ENCODE results near the gene LRPPRC. TPM values are rescaled to one million over a fixed set of nuclear protein-coding genes. Genes with fewer than 3 reads are reported as not detected.
A peak's percentile ranks its signal among the peaks of the same experiment; 100 is the strongest.

LRPPRC gene
- polyA plus RNA-seq, 4 donors = 100 to 122 (median 113) TPM

DNA sequence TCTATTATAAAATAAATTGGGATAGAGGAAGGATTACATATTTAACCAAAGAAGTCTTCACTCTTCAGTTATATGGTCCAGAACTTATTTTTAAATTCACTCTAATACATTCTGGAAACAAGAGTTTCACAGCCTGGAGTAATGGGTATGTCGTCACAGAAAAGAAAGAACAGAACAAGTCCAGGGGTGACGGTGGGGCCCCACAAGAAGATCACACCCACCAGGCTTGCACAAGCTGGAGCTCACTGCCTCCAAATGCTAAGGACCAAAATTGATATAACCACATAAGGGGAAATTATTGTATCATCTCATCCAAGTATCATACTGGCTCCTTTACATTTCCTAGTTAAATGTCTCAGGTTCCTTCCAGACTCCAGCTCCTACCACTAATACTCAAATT is 11.3 kb downstream of the LRPPRC start:
- DNase-seq (ENCODE audit: low read depth in 4 of 4, low spot score in 2 of 4) = no peak

DNA sequence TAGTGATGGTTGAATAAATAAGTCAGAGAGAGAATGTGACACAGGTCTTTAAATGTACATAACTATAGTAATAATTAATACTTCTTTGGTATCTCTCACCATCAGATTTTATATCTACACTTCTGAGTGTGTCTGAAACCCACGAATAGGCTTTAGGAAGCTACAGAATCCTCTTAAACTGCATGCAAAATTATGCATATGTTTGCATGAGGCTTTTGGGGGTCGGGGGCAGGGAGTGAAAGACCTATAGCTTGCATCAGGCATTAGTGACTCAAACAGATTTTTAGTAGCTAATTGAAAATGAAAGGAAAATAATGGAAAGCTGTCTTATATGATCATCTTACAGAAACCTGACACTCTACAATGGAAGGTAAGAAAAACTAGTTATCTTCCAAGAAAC is 14.9 kb downstream of the LRPPRC start:
- no peak for DNase-seq (ENCODE audit: low read depth in 4 of 4, low spot score in 2 of 4)

DNA sequence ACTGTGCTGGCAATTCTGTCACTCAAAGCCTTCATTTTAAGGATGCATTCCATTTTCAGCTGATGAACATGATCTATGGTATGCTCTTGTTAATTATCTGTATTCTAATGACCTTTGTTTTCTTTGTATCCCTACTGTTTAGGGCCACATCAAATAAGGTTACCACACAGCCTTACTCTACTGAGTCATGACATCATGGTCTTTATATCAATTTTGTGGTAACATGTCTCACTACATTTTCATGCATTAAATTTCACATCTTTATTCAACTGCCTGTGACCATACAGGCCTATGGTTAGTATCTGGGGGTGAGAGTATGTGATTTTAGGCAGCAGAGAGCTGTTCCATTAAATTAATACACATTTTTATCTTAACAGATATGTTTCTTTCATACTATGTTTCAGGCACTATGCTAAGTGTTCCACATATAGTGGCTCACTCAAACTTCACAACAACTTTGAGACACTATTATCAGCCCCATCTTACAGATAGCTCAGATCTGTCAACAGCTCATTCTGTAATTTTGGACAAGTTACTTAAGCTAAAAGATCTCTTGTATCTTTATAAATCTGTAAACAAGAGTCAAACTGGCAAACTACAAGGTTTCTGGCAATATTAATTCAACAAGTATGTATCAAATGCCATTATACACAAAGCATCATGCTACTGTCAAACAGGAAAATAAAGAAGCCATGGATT is 18.0 kb downstream of the LRPPRC start:
- no peak for DNase-seq (ENCODE audit: low read depth in 4 of 4, low spot score in 2 of 4)

DNA sequence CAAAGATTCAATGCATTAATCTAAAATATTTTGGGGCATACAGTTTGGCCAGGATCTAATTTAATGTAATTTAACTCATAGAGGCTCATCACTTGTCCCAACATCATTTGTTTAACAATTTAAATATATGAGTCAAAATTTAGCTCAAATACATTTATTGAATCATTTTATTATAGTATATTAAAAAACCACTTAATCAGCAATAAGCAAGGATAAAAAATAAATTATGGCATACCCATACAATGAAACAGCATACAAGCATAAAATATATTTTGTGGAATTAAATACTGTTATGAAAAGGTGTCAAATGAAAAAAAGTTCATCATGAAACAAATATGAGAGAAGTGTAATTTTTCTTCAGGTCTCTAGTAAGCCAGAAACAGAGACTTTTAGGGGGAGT is 34.9 kb downstream of the LRPPRC start:
- DNase-seq (ENCODE audit: low read depth in 4 of 4, low spot score in 2 of 4) = no peak

DNA sequence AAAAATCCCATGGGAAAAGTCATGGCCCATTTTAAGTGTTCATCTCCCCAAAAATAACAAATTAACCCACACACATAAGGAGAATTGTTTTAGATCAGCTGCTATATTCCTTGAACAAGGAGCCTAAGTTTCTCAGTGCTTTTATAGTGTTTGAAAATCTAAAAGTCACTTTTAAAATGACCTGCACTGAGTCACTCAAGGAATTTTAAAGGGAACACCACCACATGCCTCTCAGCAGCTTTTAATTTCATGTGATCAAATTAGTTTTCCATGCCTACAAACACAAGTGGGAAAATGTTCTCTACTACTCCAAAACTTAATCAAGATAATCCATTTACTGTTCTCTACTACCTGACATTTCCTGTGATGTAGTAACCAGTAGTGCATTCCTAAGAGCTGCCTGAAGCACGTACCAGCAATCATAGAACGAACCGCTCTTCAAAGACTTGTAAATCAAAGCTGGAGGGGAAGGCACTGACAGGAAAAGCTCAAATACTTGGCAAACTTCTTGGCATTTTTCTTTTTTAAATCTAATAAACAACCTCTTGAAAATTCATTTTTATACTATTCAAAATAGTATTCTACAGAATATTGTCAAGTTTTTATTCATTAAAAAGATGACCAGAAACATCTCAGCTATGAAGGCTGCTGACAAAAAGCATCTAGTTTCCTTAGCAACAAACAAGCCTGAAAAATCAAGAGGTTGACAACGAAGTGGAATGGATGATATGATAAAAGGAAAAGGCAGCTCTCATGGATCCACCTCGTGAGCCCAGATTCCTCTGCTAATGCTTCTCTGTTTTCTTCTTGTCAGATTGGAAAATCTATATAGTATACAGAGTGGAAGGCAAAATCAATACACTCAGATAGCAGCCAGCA is 37.2 kb downstream of the LRPPRC start:
- no peak for DNase-seq (ENCODE audit: low read depth in 4 of 4, low spot score in 2 of 4)

DNA sequence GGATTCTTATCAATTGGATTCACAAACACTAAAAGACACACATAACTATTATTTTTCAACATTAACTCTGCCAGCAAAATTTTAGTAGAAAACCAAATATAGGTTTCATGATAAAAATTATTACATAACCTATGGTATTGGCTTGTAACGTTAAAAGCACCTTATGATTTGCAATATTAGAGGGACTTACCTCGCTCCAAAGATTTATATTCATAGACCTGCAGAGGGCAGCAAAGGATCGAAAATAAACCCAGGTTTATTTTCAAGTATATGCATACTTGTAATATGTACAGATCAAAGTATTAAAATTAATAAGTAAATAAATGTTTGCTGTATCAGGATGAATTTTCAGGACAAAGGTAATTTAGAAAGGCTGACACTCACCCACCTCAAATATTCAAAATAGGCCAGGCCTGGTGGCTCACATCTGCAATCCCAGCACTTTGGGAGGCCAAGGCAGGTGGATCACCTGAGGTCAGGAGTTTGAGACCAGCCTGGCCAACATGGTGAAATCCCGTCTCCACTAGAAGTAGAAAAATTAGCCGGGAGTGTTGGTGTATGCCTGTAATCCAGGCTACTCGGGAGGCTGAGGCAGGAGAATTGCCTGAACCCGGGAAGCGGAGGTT is 45.3 kb downstream of the LRPPRC start:
- DNase-seq (ENCODE audit: low read depth in 4 of 4, low spot score in 2 of 4) = peak in 1 of 4 donors; percentile 8

DNA sequence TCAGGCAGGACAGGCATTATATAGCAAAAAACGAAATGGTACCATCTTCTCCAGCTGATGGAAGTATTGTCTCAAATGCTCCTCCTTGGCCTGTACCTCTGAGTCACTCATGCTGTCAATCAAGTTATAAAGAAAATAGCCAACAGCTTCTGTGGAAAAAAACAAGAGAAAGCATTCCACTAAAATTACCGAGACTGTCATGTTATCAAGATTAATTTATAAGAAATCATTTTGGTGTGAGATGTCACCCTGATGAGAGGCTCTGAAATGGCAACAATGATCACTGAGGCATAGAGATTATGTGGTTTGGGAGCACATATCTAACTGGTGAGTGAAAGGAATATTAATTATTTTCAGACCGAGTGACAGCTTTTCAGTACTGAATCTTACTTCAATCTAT is 47.4 kb downstream of the LRPPRC start:
- DNase-seq (ENCODE audit: low read depth in 4 of 4, low spot score in 2 of 4) = no peak

DNA sequence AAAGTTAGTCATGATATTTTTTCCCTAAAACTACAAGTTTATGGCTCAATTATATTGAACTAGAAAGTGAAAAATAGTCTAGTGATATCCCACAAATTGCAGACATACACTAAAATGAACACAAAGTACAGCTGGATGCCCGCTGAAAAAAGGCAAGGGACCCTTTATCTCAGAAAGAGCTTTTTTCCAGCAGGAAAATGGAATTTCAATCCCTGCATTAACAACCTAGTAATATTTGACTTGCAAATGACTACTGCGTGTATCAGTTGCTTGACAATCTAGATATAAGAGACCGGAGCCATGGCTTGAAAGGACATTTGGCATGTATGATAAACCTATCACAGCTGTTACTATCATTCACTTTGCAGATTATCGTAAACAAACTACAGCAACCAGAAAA is 49.1 kb downstream of the LRPPRC start:
- DNase-seq (ENCODE audit: low read depth in 4 of 4, low spot score in 2 of 4) = no peak

DNA sequence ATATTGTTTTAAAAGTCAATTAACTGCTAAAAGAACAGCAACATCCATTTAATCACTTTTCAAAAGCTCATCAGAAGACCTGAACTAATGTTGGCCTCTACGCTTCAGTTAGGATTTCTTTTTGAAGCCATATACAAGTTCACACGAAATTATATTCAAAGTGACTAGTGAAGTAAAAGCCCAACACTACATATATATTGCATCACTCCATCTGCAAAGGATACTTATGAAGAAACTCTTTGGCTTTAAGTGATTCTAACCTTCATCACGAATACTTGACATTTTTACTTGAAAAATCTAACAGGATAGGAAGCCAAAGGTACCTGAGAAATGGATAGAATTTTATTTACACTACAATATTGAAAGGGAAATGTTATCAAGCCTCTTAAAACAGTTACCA is 50.4 kb downstream of the LRPPRC start:
- no peak for DNase-seq (ENCODE audit: low read depth in 4 of 4, low spot score in 2 of 4)

DNA sequence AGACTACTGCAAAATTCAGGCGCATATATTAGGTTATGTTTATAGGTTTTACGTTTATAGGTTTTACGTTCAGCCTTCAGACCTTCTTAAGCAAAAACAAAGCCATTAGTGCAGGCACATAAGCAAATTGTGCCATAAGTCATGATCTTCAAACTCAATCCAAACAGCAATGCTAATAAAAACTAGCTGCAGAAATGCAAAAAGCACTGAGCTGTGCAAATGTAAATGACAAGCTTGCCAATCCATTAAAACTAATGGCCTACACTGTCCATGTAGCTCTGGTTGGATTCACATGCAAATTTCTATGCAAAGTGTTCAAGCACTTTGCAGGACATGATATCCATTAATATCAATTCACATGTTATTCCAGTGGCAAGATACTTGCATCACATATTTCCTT is 50.9 kb downstream of the LRPPRC start:
- no peak for DNase-seq (ENCODE audit: low read depth in 4 of 4, low spot score in 2 of 4)

DNA sequence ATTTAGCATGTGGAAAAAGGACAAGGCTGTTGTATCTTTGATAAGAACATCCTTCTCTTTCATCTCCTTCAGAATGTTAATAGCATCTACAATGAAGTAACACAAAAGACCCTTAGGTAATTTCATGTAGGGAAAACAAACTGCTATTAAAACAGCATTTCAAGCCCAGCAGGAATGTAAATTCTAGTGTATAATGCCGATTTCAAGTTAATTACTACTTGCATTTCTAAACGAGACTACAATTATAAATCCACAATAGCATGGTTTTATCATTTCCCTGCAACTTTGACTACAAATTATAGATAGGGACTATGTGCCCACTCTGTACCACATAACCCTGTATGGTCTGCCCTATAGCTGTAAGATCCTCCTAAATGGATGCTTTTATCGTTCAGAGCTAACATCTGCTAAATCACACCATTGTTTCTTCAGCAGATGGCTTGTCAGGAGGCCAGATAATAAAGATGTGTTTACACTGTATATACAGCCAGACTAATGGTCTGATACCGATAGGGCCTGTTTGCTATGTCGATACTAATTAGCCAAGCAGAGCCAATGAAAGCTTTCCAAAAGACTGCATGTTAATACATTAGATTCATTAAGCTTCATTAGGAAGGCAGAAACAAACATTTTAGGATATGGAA is 51.9 kb downstream of the LRPPRC start:
- no peak for DNase-seq (ENCODE audit: low read depth in 4 of 4, low spot score in 2 of 4)

DNA sequence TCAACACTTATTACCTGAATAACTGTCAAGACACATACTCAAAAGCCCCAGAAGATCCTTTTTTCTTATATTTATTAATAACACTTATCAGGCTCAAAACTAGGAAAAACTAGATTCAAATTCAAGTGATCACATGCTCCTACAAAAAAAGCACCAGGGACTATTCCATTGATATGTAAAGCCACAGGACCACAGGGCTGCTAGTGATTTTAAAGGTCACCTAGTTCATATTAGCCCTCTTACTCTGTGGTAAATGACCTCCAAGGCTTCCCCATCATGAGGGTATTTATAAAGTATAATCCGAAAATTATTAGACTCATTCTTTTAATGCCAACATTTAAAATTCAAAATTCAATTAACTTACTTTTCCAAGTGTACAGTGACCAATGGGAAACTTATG is 52.5 kb downstream of the LRPPRC start:
- no peak for DNase-seq (ENCODE audit: low read depth in 4 of 4, low spot score in 2 of 4)

DNA sequence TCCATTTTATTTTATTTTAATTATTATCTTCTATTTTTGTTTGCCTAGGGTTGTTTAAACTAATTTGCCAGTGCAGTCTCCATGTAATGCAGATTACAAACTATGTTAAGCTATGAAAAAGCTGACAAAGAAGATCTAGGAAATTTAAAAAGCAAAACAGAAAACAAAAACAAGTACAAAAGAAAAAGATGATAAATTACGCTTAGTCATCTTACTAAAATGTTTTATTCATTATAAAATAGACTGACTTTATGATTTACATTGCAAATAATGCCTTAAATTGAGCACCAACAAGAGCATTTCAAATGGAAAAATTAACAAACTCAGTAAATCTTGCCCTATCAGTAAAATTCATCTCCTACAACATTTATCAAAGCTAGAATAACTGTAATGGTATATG is 52.9 kb downstream of the LRPPRC start:
- no peak for DNase-seq (ENCODE audit: low read depth in 4 of 4, low spot score in 2 of 4)

DNA sequence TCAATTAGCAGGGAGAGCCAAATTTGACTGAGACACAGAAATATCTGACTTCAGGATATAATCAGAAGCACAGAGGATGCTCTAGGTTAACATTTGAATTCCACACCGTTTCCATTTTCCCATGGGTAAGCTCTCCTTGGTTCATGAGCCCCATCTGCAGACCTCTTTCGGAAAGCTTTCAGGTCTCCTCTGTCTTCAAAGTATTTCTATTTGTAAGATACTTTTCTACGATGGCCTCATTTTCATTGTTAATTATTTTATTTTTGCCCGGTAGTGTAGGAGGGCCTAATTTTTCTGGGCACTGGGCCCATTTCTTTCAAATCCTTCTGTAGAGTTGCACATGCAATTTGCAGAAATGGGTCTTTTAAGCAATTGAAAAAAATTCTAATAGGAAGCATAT is 53.8 kb downstream of the LRPPRC start:
- no peak for DNase-seq (ENCODE audit: low read depth in 4 of 4, low spot score in 2 of 4)

DNA sequence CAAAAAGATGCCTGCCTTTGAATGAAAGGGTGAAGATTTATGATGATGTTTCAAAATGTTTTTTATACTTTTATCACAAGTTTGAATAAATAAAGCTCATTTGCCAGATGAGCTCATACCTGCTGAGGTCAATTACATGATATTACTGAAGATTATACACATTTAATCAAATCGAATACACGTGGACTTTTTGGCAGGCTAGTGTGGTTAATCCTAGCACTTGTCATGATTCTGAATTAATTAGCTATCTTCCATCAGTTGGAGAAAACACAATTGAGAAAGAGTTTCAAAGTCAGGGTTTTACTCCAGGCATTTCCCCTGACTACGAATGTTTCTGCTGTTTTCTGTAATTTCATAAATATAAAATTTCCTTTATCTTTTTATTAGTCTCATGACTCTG is 54.4 kb downstream of the LRPPRC start:
- DNase-seq (ENCODE audit: low read depth in 4 of 4, low spot score in 2 of 4) = no peak

DNA sequence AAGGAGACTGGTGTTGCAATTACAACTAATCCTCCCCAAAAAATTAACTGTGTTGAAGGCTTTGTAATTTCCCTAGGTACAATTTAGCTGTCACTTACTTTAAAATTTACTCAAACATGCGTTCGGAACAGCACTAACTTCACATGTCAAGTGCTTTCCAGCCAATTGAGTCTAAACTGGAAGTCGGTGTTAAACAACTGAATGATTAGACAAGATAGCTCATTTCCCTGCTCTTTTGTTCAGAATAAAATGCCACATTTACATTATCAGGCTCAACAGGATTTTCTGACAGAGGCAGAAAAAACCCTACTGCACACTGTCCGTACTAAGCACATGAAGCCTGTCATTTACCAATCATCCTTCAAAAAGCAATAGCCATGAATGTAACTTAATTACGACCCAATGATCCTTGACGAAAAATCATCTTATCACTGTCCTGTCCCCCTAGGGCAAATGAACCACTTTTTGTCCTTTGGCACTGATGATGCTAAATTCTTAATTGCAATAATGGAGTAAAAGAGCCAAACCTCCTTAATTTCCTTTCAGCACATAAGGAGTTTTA is 56.0 kb downstream of the LRPPRC start:
- no peak for DNase-seq (ENCODE audit: low read depth in 4 of 4, low spot score in 2 of 4)

DNA sequence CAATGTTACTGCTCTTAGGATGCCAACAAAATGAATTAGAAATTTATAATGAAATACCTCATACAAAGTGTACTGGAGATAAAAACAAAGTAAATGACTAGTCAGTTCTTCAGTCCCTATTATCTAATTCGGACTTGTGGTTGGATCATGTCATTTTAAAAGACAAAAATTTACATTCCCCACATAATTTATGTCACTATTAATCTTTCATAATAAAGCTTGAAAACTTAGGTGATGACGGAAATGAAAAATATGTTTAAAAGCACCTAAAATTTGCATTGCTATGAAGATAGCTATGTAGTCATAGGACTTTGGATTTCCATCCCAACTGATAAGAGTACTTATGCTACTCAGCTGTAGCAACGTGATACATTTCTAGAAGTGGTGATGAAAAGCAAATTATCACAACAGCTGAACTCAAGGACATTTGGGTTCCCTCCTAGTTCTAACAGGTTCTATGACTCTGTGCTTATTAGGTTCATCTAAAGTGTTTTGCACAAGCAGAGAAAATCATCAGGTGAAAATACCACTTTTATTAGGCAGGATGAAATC is 58.4 kb downstream of the LRPPRC start:
- DNase-seq (ENCODE audit: low read depth in 4 of 4, low spot score in 2 of 4) = no peak

DNA sequence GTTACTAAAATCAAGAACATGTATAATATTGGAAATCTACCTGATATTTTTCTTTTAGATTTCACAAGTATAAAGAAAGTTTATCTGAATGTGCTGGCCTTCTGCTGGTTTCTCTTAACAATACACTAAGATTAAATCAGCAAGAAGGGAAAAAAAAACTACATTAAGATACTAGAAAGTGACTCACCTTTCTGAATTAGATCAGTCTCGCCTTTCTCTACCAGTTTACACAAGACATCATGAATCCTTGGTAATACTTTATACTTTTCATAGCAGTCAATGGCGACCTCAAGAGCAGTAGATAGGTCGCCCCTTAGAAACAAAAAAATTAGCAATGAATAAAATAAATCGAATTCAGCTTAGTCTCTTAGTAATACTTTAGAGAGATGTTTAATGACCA is 61.2 kb downstream of the LRPPRC start:
- DNase-seq (ENCODE audit: low read depth in 4 of 4, low spot score in 2 of 4) = no peak

DNA sequence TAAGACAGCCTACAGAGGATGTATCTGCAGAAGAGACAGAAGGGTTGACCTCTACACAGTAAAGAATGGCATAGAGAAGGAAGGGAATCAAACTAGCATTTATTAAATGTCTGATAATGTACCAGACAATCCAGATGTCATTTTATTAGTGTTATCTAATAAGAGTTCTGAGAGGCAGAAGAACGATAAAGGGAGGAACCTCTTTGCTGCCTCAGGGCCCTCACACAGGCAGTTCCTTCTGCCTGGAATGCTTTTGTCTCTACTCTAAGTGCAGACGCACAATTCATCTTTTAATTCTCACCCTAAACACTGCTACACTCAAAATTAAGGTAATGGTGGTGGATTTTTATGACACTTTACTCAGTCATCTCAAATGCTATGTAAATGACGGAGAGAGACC is 64.5 kb downstream of the LRPPRC start:
- no peak for DNase-seq (ENCODE audit: low read depth in 4 of 4, low spot score in 2 of 4)

DNA sequence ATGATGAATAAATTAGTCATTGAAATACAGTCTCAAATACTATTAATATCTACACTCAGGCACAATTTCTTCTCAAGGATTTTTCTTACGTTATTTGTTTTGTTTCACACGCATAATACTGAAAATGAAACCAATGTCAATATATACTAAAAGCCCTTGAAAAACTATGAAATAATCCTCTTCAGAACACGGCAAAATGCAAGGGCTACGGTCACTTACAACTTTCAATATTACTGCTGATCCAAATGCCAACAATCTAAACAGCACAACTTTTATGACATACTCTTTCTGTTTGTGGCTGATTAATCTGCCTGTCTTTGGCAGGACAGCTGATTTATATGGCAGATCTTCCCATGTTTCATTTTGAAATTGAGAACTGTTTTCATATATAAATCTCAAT is 68.3 kb downstream of the LRPPRC start:
- no peak for DNase-seq (ENCODE audit: low read depth in 4 of 4, low spot score in 2 of 4)

DNA sequence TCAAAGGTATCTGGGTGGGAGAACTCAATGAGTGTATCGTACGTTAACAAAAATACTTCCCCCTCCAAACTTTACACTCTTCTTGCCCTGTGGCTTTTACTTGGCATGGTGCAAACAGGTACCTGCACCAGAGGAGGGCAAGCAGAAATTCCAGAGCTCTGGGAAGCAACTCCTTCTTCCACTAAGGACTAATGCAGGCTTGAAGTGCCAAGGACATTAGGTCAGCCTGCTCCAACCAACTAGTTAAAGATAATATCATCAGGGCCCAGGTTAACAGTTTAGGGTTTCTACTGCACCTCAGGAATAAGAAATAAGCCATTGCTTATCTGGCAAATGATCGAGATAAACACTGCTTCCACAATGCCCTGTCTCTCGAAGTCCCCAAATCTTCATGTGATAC is 70.4 kb downstream of the LRPPRC start:
- DNase-seq (ENCODE audit: low read depth in 4 of 4, low spot score in 2 of 4) = no peak

All from left renal cortex interstitium (tissue), 4 donors.